Measurements from ENCODE around the gene TMEM248.

The TMEM248 gene

GRCh38 chr7:66896441-66896840 is 24.6 kb upstream of the TMEM248 start:
- no peaks in the 10 kb centered on the region for H3K79me2 ChIP-seq (ENCODE audit: control insufficient read depth, insufficient read depth, low read length)
- H3K9ac ChIP-seq (ENCODE audit: low read length): no peak overlapping the region
- H2BK120ac ChIP-seq (ENCODE audit: low read depth, low read length): no peak overlapping the region
- H3K36me3 ChIP-seq (ENCODE audit: control insufficient read depth, insufficient read depth, low read length): no peaks in the 10 kb centered on the region
- H3K23ac ChIP-seq (ENCODE audit: low read length): no peak overlapping the region
- no peak overlapping the region for H2AK5ac ChIP-seq (ENCODE audit: low read length)
- H4K8ac ChIP-seq (ENCODE audit: low read depth, low read length): no peak overlapping the region
- no CpG with 5 or more reads among the region's 3 CpGs for WGBS (ENCODE audit: extremely low coverage, insufficient coverage, low lambda C conversion rate)
- H3K27ac ChIP-seq (ENCODE audit: low read depth, low read length): no peak overlapping the region
- H2BK5ac ChIP-seq (ENCODE audit: low read length): no peak overlapping the region
- no peaks in the 10 kb centered on the region for H3K4me1 ChIP-seq (ENCODE audit: control insufficient read depth, low read depth, low read length)
- no peak for DNase-seq
- no peaks in the 10 kb centered on the region for H3K27me3 ChIP-seq (ENCODE audit: insufficient read depth, low read length, poor library complexity)
- no peak overlapping the region for H3K56ac ChIP-seq (ENCODE audit: low read length)
- H3K18ac ChIP-seq (ENCODE audit: low read length): no peak overlapping the region
- H3K4ac ChIP-seq (ENCODE audit: low read depth, low read length): no peak overlapping the region
- H2BK15ac ChIP-seq (replicated peaks; ENCODE audit: low read depth): no peak overlapping the region
- no peaks in the 10 kb centered on the region for H3K79me1 ChIP-seq (ENCODE audit: low read length)
- no peak overlapping the region for H3K4me2 ChIP-seq (ENCODE audit: low read length)
- H3K4me3 ChIP-seq (ENCODE audit: low read length): no peak overlapping the region
- H4K5ac ChIP-seq (ENCODE audit: low read length): no peak overlapping the region

- no peaks in the 10 kb centered on the region for H3K79me2 ChIP-seq (ENCODE audit: control insufficient read depth, insufficient read depth, low read length)
- no peak overlapping the region for H2BK5ac ChIP-seq (ENCODE audit: low read length)
- H3K56ac ChIP-seq (ENCODE audit: low read length): no peak overlapping the region
- no peak overlapping the region for H2BK15ac ChIP-seq (replicated peaks; ENCODE audit: low read depth)
- H2AK5ac ChIP-seq (ENCODE audit: low read length): no peak overlapping the region
- no peak overlapping the region for H3K4me2 ChIP-seq (ENCODE audit: low read length)
- H3K4me1 ChIP-seq (ENCODE audit: control insufficient read depth, low read depth, low read length): no peaks in the 10 kb centered on the region
- no peak overlapping the region for H3K9ac ChIP-seq (ENCODE audit: low read length)
- H3K4me3 ChIP-seq (ENCODE audit: low read length): no peak overlapping the region
- no peak overlapping the region for H4K5ac ChIP-seq (ENCODE audit: low read length)
- H3K27me3 ChIP-seq (ENCODE audit: insufficient read depth, low read length, poor library complexity): no peaks in the 10 kb centered on the region
- H3K36me3 ChIP-seq (ENCODE audit: control insufficient read depth, insufficient read depth, low read length): no peaks in the 10 kb centered on the region
- no peak for DNase-seq
- no CpG with 5 or more reads among the region's 7 CpGs for WGBS (ENCODE audit: extremely low coverage, insufficient coverage, low lambda C conversion rate)
- no peak overlapping the region for H3K23ac ChIP-seq (ENCODE audit: low read length)
- H3K79me1 ChIP-seq (ENCODE audit: low read length): no peaks in the 10 kb centered on the region
- no peak overlapping the region for H3K18ac ChIP-seq (ENCODE audit: low read length)
- H4K8ac ChIP-seq (ENCODE audit: low read depth, low read length): no peak overlapping the region
- no peak overlapping the region for H3K4ac ChIP-seq (ENCODE audit: low read depth, low read length)
- no peak overlapping the region for H3K27ac ChIP-seq (ENCODE audit: low read depth, low read length)
- no peak overlapping the region for H2BK120ac ChIP-seq (ENCODE audit: low read depth, low read length)
These were observed 21.3 kb upstream of the TMEM248 start for GRCh38 chr7:66899552-66900280.

- H3K4me1 ChIP-seq (ENCODE audit: control insufficient read depth, low read depth, low read length): no peaks in the 10 kb centered on the region
- no peak overlapping the region for H2BK15ac ChIP-seq (replicated peaks; ENCODE audit: low read depth)
- no peak overlapping the region for H4K5ac ChIP-seq (ENCODE audit: low read length)
- H4K8ac ChIP-seq (ENCODE audit: low read depth, low read length): no peak overlapping the region
- no peaks in the 10 kb centered on the region for H3K36me3 ChIP-seq (ENCODE audit: control insufficient read depth, insufficient read depth, low read length)
- no CpG with 5 or more reads among the region's 47 CpGs for WGBS (ENCODE audit: extremely low coverage, insufficient coverage, low lambda C conversion rate)
- H3K9ac ChIP-seq (ENCODE audit: low read length): no peak overlapping the region
- H3K56ac ChIP-seq (ENCODE audit: low read length): no peak overlapping the region
- no peak overlapping the region for H3K23ac ChIP-seq (ENCODE audit: low read length)
- H2AK5ac ChIP-seq (ENCODE audit: low read length): no peak overlapping the region
- H3K79me1 ChIP-seq (ENCODE audit: low read length): no peaks in the 10 kb centered on the region
- H3K4me2 ChIP-seq (ENCODE audit: low read length): no peak overlapping the region
- H3K27ac ChIP-seq (ENCODE audit: low read depth, low read length): no peak overlapping the region
- no peaks in the 10 kb centered on the region for H3K79me2 ChIP-seq (ENCODE audit: control insufficient read depth, insufficient read depth, low read length)
- no peak overlapping the region for H2BK120ac ChIP-seq (ENCODE audit: low read depth, low read length)
- no peaks in the 10 kb centered on the region for H3K27me3 ChIP-seq (ENCODE audit: insufficient read depth, low read length, poor library complexity)
- no peak overlapping the region for H2BK5ac ChIP-seq (ENCODE audit: low read length)
- no peak overlapping the region for H3K4ac ChIP-seq (ENCODE audit: low read depth, low read length)
- DNase-seq: no peak
- no peak overlapping the region for H3K4me3 ChIP-seq (ENCODE audit: low read length)
- no peak overlapping the region for H3K18ac ChIP-seq (ENCODE audit: low read length)
These were observed 18.8 kb upstream of the TMEM248 start for GRCh38 chr7:66901941-66902843.

- Histone ChIP-seq H2BK120ac (ENCODE audit: low read depth, low read length) (no peak overlapping the region), H2AK5ac (ENCODE audit: low read length) (no peak overlapping the region), H3K4me3 (ENCODE audit: low read length) (no peak overlapping the region), H3K36me3 (ENCODE audit: control insufficient read depth, insufficient read depth, low read length) (no peaks in the 10 kb centered on the region), H4K5ac (ENCODE audit: low read length) (no peak overlapping the region), H3K9ac (ENCODE audit: low read length) (no peak overlapping the region), H3K4me2 (ENCODE audit: low read length) (no peak overlapping the region), H3K56ac (ENCODE audit: low read length) (no peak overlapping the region), H3K27ac (ENCODE audit: low read depth, low read length) (no peak overlapping the region), H2BK15ac (replicated peaks; ENCODE audit: low read depth) (no peak overlapping the region), H3K79me2 (ENCODE audit: control insufficient read depth, insufficient read depth, low read length) (no peaks in the 10 kb centered on the region), H3K18ac (ENCODE audit: low read length) (no peak overlapping the region), H3K79me1 (ENCODE audit: low read length) (no peaks in the 10 kb centered on the region), H3K27me3 (ENCODE audit: insufficient read depth, low read length, poor library complexity) (no peaks in the 10 kb centered on the region), H3K4ac (ENCODE audit: low read depth, low read length) (no peak overlapping the region), H3K4me1 (ENCODE audit: control insufficient read depth, low read depth, low read length) (no peaks in the 10 kb centered on the region), H3K23ac (ENCODE audit: low read length) (no peak overlapping the region), H4K8ac (ENCODE audit: low read depth, low read length) (no peak overlapping the region), H2BK5ac (ENCODE audit: low read length) (no peak overlapping the region)
- no peak for DNase-seq
- no CpG with 5 or more reads among the region's 19 CpGs for WGBS (ENCODE audit: extremely low coverage, insufficient coverage, low lambda C conversion rate)
These were observed 18.2 kb upstream of the TMEM248 start for GRCh38 chr7:66902844-66903180.

- Histone ChIP-seq H3K56ac (ENCODE audit: low read length) (no peak overlapping the region), H2BK5ac (ENCODE audit: low read length) (no peak overlapping the region), H3K4me3 (ENCODE audit: low read length) (no peak overlapping the region), H4K8ac (ENCODE audit: low read depth, low read length) (no peak overlapping the region), H3K36me3 (ENCODE audit: control insufficient read depth, insufficient read depth, low read length) (no peaks in the 10 kb centered on the region), H3K4me2 (ENCODE audit: low read length) (no peak overlapping the region), H3K9ac (ENCODE audit: low read length) (no peak overlapping the region), H4K5ac (ENCODE audit: low read length) (no peak overlapping the region), H3K79me1 (ENCODE audit: low read length) (no peaks in the 10 kb centered on the region), H3K18ac (ENCODE audit: low read length) (no peak overlapping the region), H3K4ac (ENCODE audit: low read depth, low read length) (no peak overlapping the region), H2BK15ac (replicated peaks; ENCODE audit: low read depth) (no peak overlapping the region), H3K27me3 (ENCODE audit: insufficient read depth, low read length, poor library complexity) (no peaks in the 10 kb centered on the region), H2AK5ac (ENCODE audit: low read length) (no peak overlapping the region), H3K27ac (ENCODE audit: low read depth, low read length) (no peak overlapping the region), H2BK120ac (ENCODE audit: low read depth, low read length) (no peak overlapping the region), H3K4me1 (ENCODE audit: control insufficient read depth, low read depth, low read length) (no peaks in the 10 kb centered on the region), H3K23ac (ENCODE audit: low read length) (no peak overlapping the region), H3K79me2 (ENCODE audit: control insufficient read depth, insufficient read depth, low read length) (no peaks in the 10 kb centered on the region)
- no peak for DNase-seq
- no CpG with 5 or more reads among the region's 32 CpGs for WGBS (ENCODE audit: extremely low coverage, insufficient coverage, low lambda C conversion rate)
These were observed 17.5 kb upstream of the TMEM248 start for GRCh38 chr7:66903360-66904062.
